SIG-M5 treated with dmso at 0.1 percent for 504 hours (cell line): ENCODE results near the gene PRG2.
"Not testable (repeated sequence)": the region's sequence is repeated elsewhere in the genome, so short reads cannot be mapped to it uniquely, and the experiment has no call there.

Experiments used
- DNase-seq: peaks from one replicate; lab custom pipeline; 2025; ENCODE audit not compliant: unreplicated experiment; lab: John Stamatoyannopoulos, UW

Gene PRG2

DNA sequence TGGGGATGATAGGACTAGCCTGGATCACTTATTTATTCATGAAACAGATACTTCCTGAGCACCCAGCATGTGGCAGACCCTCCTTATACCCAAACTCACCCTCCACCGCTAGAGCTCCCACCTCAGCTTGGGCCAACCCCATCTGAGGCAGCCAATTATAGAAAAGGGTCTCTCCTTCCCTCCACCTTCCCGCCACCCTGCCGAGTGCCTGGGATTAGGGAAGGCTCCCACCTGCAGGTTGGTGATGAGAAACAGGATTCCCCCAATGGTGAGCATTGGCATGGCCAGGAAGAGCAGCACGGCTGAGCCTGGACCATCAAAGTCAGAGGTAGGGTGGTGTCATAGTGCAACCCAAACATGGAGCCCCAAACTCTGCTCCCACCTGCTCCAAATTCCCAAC, 30.6 kb upstream of the PRG2 start:
- no peak for DNase-seq

DNA sequence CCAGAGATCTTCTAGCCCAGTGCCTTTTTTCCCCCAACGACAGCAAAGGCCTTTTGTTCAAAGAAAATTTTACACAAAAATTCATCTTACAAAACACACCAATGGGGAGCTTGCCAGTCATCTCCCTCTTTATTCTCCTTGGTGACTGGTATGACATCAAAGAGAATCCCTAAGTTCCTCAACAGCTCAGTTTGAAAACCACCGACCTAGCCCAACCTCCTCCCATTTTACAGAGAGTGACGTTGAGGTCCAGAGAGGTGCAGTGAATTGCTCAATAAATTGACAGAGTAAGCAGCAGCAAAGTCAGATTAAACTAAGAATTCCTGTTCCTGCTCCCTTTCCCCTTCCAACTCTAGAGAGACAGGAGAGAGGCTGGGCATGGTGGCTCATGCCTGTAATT, 28.7 kb upstream of the PRG2 start:
- no peak for DNase-seq

- DNase-seq = no peak
These were observed 27.7 kb upstream of the PRG2 start for GRCh38 chr11:57418131-57418530.

DNA sequence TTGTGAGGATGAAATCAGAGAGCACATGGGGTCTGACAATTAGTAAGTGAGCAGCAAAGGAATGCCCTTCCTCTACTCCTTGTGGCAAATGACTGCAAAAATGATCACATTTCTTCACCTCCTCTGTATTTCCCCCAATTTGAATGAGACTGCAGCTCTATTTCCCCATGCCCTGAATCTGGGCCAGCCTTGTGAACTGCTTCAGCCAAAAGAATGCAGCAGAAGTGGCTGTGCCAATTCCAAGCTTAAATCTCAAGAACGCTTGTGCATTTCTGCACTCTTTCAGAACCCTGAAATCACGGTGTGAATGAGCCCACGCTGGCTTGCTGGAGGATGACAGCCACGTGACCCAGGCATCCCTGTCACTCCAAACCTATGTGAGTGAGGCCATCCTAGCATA, 26.6 kb upstream of the PRG2 start:
- DNase-seq = no peak

DNA sequence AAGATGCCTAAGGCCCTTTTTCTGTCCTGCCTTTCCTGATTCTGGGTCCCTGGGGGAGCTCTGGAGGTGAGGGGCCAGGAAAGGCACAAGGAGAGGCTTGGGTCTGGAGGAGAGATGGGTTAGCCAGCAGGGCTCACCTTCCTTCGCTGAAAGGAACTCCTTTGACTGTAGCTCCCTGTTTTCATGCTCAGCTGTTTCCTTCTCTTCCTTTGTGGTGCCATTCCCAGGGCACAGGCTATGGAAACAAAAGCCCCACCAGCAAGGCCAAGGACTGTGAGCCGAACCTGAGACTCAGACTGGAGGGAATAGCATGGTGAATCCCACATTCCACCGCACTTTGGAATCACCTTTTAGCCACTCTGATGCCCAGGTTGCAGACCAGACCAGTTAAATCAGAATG, 26.0 kb upstream of the PRG2 start:
- no peak for DNase-seq

DNA sequence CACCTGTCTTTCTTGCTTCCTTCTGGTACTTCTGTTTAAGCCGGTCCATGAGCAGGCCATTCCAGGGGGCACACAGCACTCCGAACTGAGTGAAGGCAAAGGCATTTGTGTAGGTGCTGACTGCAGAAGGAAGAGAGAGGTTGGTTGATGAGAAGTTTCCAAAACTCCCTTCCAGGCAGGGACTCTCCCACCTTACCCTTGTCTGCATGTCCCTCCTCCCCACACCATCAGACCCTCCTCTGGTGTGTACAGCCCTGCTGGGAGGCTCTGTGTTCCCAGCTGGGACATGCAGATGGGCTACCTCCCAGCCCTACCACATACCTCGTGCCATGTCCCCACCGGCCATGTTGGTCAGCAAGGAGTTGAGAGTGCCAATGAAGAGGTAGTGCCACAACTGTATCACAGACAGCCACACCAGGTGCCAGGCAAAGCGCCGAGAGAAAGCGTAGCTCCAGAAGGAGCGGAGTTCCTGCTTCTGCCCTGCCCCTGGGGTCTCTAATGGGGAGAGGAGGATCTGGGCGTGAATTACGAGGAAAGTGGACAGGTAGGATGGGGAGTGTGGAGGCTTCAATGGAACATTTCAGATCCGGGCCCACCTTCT, 24.3 kb upstream of the PRG2 start:
- DNase-seq = no peak

GRCh38 chr11:57413681-57414080, 23.2 kb upstream of the PRG2 start:
- DNase-seq = no peak

DNA sequence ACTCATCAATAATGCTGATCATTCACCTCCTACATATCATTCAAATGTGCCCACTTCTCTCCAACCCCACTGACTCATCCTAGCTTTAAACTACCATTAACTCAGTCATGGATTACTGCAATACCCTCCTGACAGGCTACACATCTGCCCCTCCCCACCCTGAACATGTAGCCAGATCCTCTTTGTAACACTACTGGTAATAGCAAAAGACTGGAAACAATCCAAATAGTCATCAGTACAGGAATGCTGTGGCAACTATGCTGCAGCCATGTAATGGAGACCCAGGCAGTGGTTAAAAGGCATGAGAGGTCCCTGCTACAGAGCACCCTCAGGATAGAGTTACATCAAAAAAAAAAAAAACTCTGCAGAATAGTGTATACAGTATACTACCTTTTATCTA, 19.8 kb upstream of the PRG2 start:
- no peak for DNase-seq

GRCh38 chr11:57409321-57410100, 19.1 kb upstream of the PRG2 start:
- DNase-seq = no peak

- DNase-seq = no peak
These were observed 18.3 kb upstream of the PRG2 start for GRCh38 chr11:57408771-57409170.

DNA sequence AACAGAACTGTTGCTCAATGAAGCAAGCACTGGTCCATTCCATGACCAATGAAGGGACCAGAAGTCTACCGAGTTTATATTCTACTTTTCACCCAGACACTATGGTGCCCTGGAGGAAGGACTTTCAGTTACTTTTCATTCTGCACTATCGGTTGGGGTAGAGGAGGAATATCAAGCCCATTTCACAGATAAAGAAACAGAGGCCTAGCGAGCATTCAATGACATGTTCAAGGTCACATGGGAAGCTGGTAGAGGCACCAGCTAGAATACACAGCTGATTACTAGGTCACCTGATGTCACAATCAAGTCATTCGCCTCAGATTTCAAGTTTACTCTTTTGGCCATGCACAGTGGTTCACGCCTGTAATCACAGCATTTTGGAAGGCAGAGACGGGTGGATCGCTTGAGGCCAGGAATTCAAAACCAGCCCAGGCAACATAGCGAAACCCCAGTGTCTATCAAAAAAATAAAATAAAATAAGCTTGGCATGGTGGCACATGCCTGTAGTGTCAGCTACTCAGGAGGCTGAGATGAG, 17.6 kb upstream of the PRG2 start:
- DNase-seq = no peak

DNA sequence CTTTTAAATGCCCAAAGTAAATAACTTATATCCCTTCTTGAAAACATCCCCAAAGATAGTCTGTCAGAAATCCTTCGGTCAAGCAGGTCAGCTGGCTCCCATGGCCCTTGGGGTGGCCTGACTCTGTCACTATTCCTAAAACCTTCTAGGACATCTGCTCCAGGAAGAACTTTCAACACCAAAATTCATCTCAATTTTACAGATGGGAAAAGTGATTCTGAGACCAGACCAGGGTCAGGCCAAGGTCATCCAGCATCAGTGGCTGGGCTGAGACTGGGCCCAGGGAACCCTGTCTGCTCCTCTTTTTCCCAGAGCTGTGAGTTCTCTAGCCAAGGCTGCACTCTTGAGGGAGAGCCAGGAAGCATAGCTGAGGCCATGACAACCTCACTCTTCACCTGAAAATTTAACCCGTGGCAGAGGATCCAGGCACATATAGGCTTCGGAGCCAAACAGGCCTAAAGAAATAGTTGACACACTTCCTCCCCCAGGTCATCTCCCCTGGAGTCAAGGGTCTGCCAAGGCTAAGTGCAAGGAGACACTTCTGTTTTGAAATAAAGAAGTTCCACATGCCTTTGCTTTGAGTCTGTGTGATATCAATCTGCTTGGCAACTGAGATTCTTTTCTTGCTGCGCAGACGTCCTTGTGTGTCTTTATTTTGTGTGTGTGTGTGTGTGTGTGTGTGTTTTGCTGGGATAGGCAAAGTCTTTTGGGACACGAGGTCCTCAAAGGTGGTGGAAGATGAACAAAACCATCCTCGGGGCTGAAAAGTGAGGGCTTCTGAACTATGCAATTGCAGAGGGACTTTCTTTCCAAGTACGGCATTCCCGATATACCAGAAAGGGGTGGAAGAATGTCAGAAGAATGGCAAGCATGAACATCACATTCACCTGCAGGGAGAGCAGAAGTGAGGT, 16.8 kb upstream of the PRG2 start:
- no peak for DNase-seq

- peak; percentile 58 for DNase-seq
These were observed 16.0 kb upstream of the PRG2 start for GRCh38 chr11:57406337-57406904.

DNA sequence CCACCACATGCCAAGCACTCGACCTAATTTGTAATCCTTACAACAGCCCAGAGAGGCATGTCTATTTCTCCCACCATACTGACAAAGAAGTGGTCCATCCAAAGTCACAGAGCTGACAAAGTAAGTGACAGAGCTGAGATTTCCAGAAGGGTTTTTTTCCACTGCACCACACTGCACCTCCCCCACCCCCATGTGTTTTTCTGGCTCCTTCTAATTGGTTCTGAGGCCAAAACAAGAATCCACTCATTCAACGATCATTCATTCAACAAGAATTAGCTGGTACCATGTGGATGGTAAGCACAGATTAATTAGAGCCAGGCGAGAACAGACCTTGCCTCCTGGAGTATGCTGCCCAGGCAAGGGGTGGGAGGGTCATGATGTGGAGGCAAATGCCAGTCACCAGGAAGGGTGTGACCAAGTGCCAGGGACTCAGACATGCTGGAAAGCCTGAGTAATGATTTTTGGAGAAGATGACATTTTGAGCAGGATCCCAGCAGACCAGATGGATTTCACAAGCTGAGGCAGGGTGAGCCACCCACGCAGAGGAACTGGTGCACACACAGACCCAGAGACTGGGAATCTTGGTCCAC, 14.9 kb upstream of the PRG2 start:
- DNase-seq = no peak

- DNase-seq = no peak
These were observed 13.3 kb upstream of the PRG2 start for GRCh38 chr11:57403802-57404147.

DNA sequence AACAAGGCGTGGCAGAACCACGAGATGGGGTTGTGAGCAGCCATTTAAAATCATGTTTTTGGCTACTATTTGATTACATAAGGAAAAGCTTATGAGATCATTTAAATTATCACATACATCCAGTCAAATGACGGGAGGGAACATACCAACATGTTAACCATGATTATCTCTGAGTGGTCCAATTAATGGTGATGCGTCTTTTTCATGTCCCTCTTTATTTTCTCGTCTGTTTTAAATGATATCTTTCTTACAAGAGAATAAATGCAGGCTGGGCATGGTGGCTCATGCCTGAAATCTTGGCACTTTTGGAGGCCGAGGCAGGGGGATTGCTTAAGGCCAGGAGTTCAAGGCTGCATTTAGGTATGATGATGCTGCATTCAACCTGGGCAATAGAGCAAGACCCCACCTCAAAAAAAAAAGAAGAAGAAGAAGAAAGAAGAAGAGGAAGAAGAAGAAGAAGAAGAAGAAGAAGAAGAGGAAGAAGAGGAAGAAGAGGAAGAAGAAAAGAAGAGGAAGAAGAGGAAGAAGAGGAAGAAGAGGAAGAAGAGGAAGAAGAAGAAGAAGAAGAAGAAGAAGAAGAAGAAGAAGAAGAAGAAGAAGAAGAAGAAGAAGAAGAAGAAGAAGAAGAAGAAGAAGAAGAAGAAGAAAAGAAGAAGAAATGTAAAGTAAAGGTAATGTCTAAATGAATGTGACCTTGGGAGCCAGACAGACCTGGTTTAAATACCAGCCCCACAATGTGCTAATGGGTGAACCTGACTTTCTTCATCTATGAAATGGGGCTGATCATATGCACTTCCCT, 12.8 kb upstream of the PRG2 start:
- DNase-seq = not testable (repeated sequence)

GRCh38 chr11:57402188-57403002, 11.9 kb upstream of the PRG2 start:
- DNase-seq = no peak

DNA sequence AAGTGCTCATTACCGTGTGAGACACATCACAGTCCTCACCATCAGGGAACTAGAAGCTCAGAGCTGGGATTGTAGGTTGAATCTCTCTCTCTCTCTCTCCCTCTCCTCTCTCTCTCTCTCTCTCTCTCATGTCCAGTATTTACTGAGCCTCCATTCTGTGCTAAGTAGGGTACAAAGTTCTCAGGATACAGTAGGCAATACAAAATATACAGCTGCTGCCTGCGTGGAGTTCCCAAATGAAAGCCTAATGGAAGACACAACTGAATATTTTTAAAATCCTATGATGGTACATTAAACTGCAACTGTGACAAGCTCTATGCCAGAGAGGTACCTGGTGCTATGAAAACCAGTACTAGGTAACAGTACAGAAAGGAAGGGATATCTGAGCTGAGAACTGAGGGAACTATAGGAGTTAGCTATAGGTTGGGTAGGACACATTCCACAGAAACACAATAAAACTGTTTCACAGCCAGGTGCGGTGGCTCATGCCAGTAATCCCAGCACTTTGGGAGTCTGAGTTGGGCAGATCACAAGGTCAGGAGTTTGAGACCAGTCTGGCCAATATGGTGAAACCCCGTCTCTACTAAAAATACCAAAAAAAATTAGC, 9.6 kb upstream of the PRG2 start:
- no peak for DNase-seq

- no peak for DNase-seq
These were observed 8.8 kb upstream of the PRG2 start for GRCh38 chr11:57399221-57399620.
